Naive thymus-derived CD8-positive, alpha-beta T cell (primary cell): ENCODE results near the gene CUL3. TPM values are rescaled to one million over a fixed set of nuclear protein-coding genes. Genes with fewer than 3 reads are reported as not detected.
A peak's percentile ranks its signal among the peaks of the same experiment; 100 is the strongest.

Experiments used
- ATAC-seq, 2 donors: fragments of 150-1000 bp; cut with Tn5 transposase in 1 of 2; sonication (Bioruptor Pico), chemical (Tn5 transposase) in 1 of 2; 1 replicate in 1 of 2; 2 replicates in 1 of 2; pipeline ENCODE4 v1.10.0; 2021; ENCODE audit warnings: mild to moderate bottlenecking in 2 of 2, moderate library complexity in 2 of 2
- POLR2A ChIA-PET: fragments of 350-600 bp; sonication (Branson Sonifier 250); formaldehyde crosslinking; loops from one replicate; lab custom pipeline; 2021; ENCODE audit warnings: antibody characterized with exemption; lab: Charles Lee
- DNase-seq, 10 donors: peaks; one replicate each; pipeline versions ENCODE4 v3.0.0 to v3.0.0-alpha.2; 2020 to 2022
- H3K27ac Mint-ChIP-seq, 10 donors: one replicate each; pipeline ENCODE4 v1.8.0; 2020 to 2022; ENCODE audit warnings: mild to moderate bottlenecking in 10 of 10, mixed read lengths in 10 of 10, moderate library complexity in 4 of 10, inconsistent platforms in 1 of 10
- H3K27me3 Mint-ChIP-seq, 5 donors: one replicate each; pipeline ENCODE4 v1.8.0; 2021 to 2022; ENCODE audit warnings: mixed read lengths in 5 of 5
- H3K36me3 Mint-ChIP-seq, 3 donors: one replicate each; pipeline ENCODE4 v1.8.0; 2020 to 2022; ENCODE audit warnings: mixed read lengths in 3 of 3, mild to moderate bottlenecking in 2 of 3, inconsistent platforms in 1 of 3
- H3K4me1 Mint-ChIP-seq, 4 donors: one replicate each; pipeline ENCODE4 v1.8.0; 2021 to 2022; ENCODE audit warnings: mixed read lengths in 4 of 4
- H3K4me3 Mint-ChIP-seq, 10 donors: one replicate each; pipeline ENCODE4 v1.8.0; 2020 to 2022; ENCODE audit warnings: mild to moderate bottlenecking in 10 of 10, mixed read lengths in 10 of 10, moderate library complexity in 6 of 10, inconsistent platforms in 1 of 10
- H3K9me3 Mint-ChIP-seq, 9 donors: one replicate each; pipeline ENCODE4 v1.8.0; 2020 to 2022; ENCODE audit warnings: mixed read lengths in 9 of 9, mild to moderate bottlenecking in 3 of 9, inconsistent platforms in 1 of 9, moderate library complexity in 1 of 9
- polyA plus RNA-seq, 3 donors: library from polyadenylated mRNA; unstranded; fragments of 300-500 nt; fragmentation: Illumina TruSeq; gene quantifications; one replicate each; pipeline ENCODE4 v1.2.3, GENCODE V29; 2021
- total RNA-seq, 8 experiments: library from RNA in 2 of 8; stranded (reverse) in 2 of 8; gene quantifications; one replicate each; pipeline ENCODE4 v1.2.3 and lab custom pipeline; 2021 to 2026

Gene CUL3
- total and polyA plus RNA-seq, 5 experiments from 2014 or later, result 20.0 to 96.8 (median 57.0) TPM

DNA sequence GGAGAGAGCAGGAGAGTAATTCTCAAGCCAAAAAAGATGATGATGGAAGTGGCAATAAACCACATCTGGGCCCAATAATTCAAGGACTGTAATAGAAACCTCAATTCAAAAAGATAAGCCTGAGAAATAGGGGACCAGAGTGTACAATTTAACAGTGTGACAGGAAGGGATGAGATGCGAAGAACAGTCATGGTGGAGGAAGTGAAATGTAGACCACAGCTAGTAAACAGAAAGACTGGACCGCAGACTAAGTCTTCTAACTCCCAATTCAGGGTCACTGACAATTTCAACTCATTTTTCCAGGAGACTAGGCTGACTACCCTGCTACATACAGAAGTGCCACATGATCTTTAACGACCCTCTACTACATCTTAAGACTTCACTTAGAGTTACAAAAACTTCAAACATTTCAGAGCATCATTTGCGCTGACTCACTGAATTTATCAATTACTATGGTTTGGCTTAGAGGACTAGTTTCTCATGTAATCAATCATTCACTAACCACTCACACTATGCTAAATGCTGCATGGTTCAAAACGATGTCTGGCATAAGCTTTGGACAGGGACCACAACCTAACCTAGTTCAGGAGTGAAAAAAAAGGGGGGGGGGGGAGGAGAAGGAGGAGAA, 9.0 kb downstream of the CUL3 start:
- peaks cover 36 to 99% (median 85%) of the 10 kb centered on the region in 4 donors for H3K4me1 Mint-ChIP-seq
- H3K27me3 Mint-ChIP-seq, result no peaks in the 10 kb centered on the region
- no peak for DNase-seq
- H3K27ac Mint-ChIP-seq, result peak overlapping the region in 7 of 10 donors; percentile 8 to 71 (median 44)
- H3K9me3 Mint-ChIP-seq, result no peaks in the 10 kb centered on the region
- ATAC-seq, result peak in 1 of 2 donors; percentile 32
- peak overlapping the region; percentile 2 to 86 (median 76) for H3K4me3 Mint-ChIP-seq
- H3K36me3 Mint-ChIP-seq, result peaks cover 0 to 11% (median 0%) of the 10 kb centered on the region in 3 donors
- POLR2A ChIA-PET, result interaction anchor here (0.6 kb wide), 1 partner anchor 81 kb away, joined by 5 read pairs; no protein-coding TSS in a partner anchor

DNA sequence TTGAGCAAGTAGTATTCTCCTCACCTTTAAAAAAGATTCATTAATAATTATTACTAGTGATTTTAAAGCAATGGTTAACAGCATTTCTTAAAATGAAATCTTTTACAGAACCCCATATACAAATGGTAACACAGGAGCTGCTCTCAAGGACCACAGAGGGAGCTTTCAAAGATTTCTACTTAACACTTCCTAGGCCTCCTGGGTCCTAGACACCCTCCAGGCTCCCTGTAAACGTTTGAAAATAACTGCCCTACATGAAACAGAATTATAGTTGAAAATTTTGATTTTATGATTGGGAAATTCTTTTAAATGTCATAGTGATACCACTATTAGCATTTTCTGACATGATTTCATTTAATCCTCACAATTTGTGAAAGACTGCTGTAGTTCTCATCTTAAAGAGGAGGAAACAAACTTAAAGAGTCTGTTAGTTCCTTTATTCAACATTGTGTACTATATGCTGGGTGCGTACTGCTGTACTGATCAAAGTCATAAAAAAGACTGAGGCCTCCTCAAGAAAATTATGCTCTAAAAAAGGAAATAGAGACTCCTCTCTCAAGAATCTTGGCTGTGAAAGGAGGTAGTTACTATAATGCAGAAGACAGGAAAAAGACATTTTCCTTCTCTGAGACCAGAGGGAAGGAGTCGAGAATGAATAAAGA, 10.6 kb downstream of the CUL3 start:
- ATAC-seq (peak; percentile 63 to 80), DNase-seq (peak in 1 of 10 donors; percentile 13)
- Mint-ChIP-seq H3K36me3 (peaks cover 0 to 7% (median 0%) of the 10 kb centered on the region in 3 donors), H3K4me1 (peaks cover 37 to 99% (median 81%) of the 10 kb centered on the region in 4 donors), H3K9me3 (no peaks in the 10 kb centered on the region), H3K27ac (peak overlapping the region in 9 of 10 donors; percentile 22 to 79 (median 53)), H3K4me3 (peak overlapping the region; percentile 53 to 86 (median 76)), H3K27me3 (no peaks in the 10 kb centered on the region)
- POLR2A ChIA-PET, result interaction anchor here (1.6 kb wide), 1 partner anchor 10 kb away, joined by 5 read pairs; the partner anchor contains the start of gene CUL3

DNA sequence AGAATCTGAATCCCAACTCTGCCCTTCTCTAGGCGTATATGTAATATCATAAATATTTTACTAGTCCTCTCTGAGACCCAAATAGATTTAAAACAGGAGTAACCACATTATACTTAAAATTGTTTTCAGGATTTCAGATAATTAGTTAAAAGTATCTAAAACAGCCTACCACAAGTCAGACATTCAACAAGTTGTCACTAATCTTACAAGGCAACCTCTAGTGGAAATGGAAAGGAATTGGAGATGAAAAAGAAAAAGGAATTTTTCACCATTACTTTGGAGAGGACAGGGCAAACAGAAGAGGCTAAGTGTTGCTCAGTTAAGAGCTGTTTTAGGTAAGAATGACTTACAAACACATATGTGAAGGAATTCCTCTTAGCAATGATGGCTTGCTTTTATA, 11.4 kb downstream of the CUL3 start:
- POLR2A ChIA-PET, result interaction anchor here (1.6 kb wide), 1 partner anchor 11 kb away, joined by 5 read pairs; the partner anchor contains the start of gene CUL3
- no peak for ATAC-seq

DNA sequence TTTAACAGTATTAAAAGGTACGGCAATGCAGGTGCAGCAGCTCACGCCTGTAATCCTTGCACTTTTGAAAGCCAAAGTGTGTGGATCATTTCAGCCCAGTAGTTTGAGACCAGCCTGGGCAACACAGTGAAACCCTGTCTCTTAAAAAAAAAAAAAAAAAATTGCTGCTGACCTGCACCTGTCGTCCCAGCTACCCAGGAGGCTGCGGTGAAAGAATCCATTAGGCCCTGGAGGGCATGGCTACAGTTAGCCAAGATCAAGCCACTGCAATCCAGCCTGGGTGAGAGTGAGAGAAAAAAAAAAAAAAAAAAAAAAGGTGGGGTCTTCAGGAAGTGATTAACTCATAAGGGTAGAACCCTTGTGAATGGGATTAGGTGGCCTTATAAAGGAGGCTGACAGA, 12.8 kb downstream of the CUL3 start:
- H3K4me3 Mint-ChIP-seq, result peak overlapping the region in 8 of 10 donors; percentile 21 to 69 (median 57)

More for the DNA sequence above, 11.4 kb downstream of the CUL3 start:
- Mint-ChIP-seq H3K27ac (peak overlapping the region in 3 of 10 donors; percentile 23 to 75 (median 44)), H3K4me3 (peak overlapping the region; percentile 52 to 86 (median 69)), H3K4me1 (peaks cover 34 to 99% (median 76%) of the 10 kb centered on the region in 4 donors), H3K9me3 (no peaks in the 10 kb centered on the region), H3K27me3 (no peaks in the 10 kb centered on the region), H3K36me3 (peaks cover 0 to 7% (median 0%) of the 10 kb centered on the region in 3 donors)
- no peak for DNase-seq

DNA sequence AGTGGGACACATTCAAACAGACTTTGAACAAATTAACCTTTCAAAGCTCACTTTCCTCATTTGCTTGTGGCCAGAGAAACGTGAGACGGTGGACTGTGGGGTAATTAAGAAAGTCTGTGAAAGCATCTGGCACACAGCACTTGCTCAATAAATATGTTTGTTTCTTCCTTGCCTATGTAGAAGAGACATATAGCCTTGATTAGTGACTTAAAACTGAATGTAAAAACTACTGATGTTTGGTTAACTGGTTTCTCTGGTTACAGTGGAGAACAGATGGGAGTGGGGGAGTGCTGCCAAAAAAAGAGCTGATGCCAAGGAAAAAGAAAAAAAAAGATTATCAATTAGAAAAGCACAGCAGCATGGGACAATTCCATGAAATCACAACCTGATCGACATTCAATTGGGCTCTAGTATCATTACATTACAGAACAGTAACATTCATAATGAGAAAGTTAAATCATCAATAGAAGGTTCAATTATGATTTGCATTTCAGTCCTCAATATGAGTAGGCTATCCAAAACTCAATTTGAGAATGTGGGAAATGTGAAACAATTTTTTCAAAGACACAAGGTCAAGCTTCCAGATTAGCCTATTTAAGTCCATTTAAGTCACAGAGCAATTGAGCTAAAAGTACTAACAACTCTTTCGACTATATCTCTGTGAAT, 14.7 kb downstream of the CUL3 start:
- POLR2A ChIA-PET, result no interaction called here
- Mint-ChIP-seq H3K27ac (peak overlapping the region in 2 of 10 donors; percentile 8 to 17), H3K4me1 (peaks cover 35 to 76% (median 72%) of the 10 kb centered on the region in 4 donors), H3K27me3 (no peaks in the 10 kb centered on the region), H3K36me3 (peaks cover 7 to 32% (median 18%) of the 10 kb centered on the region in 3 donors), H3K4me3 (peak overlapping the region in 9 of 10 donors; percentile 22 to 66 (median 51)), H3K9me3 (peaks cover 0 to 7% (median 4%) of the 10 kb centered on the region in 9 donors)
- no peak for DNase-seq
- no peak for ATAC-seq

More for the DNA sequence above, 12.8 kb downstream of the CUL3 start:
- H3K36me3 Mint-ChIP-seq, result peaks cover 4 to 15% (median 7%) of the 10 kb centered on the region in 3 donors
- ATAC-seq (no peak), DNase-seq (no peak)
- peaks cover 0 to 7% (median 4%) of the 10 kb centered on the region in 9 donors for H3K9me3 Mint-ChIP-seq
- H3K27ac Mint-ChIP-seq, result peak overlapping the region in 1 of 10 donors; percentile 29
- POLR2A ChIA-PET, result interaction anchor here (0.6 kb wide), 1 partner anchor 15 kb away, joined by 4 read pairs; no protein-coding TSS in a partner anchor
- no peaks in the 10 kb centered on the region for H3K27me3 Mint-ChIP-seq
- peaks cover 38 to 95% (median 76%) of the 10 kb centered on the region in 4 donors for H3K4me1 Mint-ChIP-seq

DNA sequence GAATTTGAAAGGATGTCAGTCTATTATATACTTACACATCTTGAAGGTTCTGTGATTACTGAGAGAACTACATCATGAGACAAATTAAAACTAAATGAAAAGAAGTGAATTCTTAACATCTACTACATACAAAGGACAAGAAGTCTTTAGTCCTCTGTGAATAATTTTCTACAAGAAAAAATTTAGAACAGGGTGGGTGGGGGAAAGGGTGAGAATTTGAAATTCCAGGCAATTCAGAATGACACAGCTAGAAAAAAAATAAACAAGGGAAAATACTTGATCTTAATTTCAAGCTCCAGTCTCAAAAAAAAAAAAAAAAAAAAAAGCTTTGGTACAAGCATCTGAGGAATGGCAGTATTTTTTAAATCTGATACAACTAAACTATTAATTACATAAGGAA, 15.5 kb downstream of the CUL3 start:
- Mint-ChIP-seq H3K27ac (peak overlapping the region in 2 of 10 donors; percentile 17 to 39), H3K27me3 (no peaks in the 10 kb centered on the region), H3K36me3 (peaks cover 7 to 36% (median 22%) of the 10 kb centered on the region in 3 donors), H3K4me3 (peak overlapping the region in 6 of 10 donors; percentile 3 to 57 (median 23)), H3K4me1 (peaks cover 32 to 75% (median 69%) of the 10 kb centered on the region in 4 donors), H3K9me3 (peaks cover 0 to 7% (median 4%) of the 10 kb centered on the region in 9 donors)
- DNase-seq, result no peak
- no peak for ATAC-seq
- POLR2A ChIA-PET, result no interaction called here

DNA sequence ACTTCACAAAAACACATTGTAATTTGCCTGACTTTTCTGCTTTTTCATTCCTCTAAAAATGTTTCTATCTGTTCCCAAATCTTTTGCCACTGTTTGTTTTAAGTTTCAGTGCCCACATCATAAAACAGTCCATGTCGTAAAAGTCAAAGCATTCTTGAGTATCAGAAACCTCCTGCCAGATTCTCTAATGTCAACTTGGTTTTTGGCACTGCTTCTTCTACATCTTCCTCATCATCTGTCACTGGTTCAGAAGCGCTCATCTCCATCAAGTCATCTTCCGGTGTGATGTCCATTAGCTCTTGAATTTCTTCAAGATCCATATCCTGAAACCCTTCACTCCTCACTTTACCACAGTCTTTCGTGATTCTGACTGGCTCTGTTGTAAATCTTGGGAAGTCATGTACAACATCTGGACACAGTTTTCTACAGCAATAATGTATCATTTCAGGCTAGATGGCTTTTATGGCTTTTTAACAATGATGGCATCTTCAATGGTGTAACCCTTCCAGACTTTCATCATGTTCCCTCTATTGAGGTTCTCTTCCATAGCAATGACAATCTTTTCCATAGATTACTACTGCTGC, 19.6 kb downstream of the CUL3 start:
- no peak for DNase-seq
- Mint-ChIP-seq H3K4me1 (peaks cover 29 to 66% (median 46%) of the 10 kb centered on the region in 4 donors), H3K36me3 (peaks cover 7 to 29% (median 22%) of the 10 kb centered on the region in 3 donors), H3K9me3 (peaks cover 0 to 7% (median 4%) of the 10 kb centered on the region in 9 donors), H3K27me3 (no peaks in the 10 kb centered on the region), H3K27ac (peak overlapping the region in 3 of 10 donors; percentile 23 to 42 (median 24)), H3K4me3 (peak overlapping the region in 6 of 10 donors; percentile 3 to 48 (median 16))
- POLR2A ChIA-PET, result no interaction called here
- no peak for ATAC-seq

DNA sequence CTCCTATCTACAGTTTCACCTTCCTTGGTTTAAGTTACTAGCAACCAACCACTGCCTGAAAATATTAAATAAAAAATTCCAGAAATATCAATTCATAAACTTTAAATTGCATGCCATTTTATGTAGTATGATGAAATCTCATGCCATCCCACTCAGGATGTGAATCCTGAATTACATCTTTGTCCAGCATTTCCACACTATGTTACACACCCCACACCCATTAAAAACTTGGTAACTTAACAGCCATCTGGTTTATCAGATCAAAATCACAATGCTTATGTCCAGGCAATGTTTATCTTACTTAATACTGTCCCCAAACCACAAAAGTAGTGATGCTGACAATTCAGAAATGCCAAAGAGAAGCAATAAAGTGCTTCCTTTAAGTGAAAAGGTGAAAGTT, 21.6 kb downstream of the CUL3 start:
- peak overlapping the region in 1 of 10 donors; percentile 24 for H3K27ac Mint-ChIP-seq

DNA sequence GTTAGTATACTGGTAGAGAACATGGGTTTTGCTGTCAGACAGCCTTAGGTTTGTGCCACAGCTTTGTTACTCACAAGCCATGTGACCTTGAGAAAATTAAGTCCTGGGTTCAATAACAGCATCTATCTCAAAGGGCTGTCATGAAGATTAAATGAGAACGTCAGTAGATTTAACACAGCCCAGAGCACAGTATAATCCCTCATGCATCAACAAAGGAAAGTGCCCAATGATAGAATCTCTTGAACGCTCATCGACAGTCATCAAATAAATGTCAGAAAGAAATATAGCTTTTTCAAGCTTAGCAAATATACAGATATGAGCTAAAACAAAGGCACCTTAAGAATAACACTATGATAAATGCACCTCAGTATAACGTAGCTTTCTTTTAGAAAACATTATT, 22.3 kb downstream of the CUL3 start:
- Mint-ChIP-seq H3K4me3 (peak overlapping the region in 2 of 10 donors; percentile 29 to 38), H3K4me1 (peaks cover 11 to 60% (median 44%) of the 10 kb centered on the region in 4 donors), H3K9me3 (peaks cover 0 to 4% (median 3%) of the 10 kb centered on the region in 9 donors), H3K27me3 (no peaks in the 10 kb centered on the region), H3K36me3 (peaks cover 3 to 32% (median 20%) of the 10 kb centered on the region in 3 donors), H3K27ac (no peak overlapping the region)
- ATAC-seq, result no peak
- POLR2A ChIA-PET, result interaction anchor here (1.3 kb wide), 1 partner anchor 23 kb away, joined by 3 read pairs; the partner anchor contains the start of gene CUL3
- no peak for DNase-seq

More for the DNA sequence above, 21.6 kb downstream of the CUL3 start:
- peak overlapping the region in 5 of 10 donors; percentile 8 to 57 (median 38) for H3K4me3 Mint-ChIP-seq
- no peaks in the 10 kb centered on the region for H3K27me3 Mint-ChIP-seq
- ATAC-seq (no peak), DNase-seq (no peak)
- peaks cover 0 to 7% (median 4%) of the 10 kb centered on the region in 9 donors for H3K9me3 Mint-ChIP-seq
- peaks cover 10 to 58% (median 41%) of the 10 kb centered on the region in 4 donors for H3K4me1 Mint-ChIP-seq
- POLR2A ChIA-PET, result no interaction called here
- peaks cover 7 to 30% (median 22%) of the 10 kb centered on the region in 3 donors for H3K36me3 Mint-ChIP-seq

DNA sequence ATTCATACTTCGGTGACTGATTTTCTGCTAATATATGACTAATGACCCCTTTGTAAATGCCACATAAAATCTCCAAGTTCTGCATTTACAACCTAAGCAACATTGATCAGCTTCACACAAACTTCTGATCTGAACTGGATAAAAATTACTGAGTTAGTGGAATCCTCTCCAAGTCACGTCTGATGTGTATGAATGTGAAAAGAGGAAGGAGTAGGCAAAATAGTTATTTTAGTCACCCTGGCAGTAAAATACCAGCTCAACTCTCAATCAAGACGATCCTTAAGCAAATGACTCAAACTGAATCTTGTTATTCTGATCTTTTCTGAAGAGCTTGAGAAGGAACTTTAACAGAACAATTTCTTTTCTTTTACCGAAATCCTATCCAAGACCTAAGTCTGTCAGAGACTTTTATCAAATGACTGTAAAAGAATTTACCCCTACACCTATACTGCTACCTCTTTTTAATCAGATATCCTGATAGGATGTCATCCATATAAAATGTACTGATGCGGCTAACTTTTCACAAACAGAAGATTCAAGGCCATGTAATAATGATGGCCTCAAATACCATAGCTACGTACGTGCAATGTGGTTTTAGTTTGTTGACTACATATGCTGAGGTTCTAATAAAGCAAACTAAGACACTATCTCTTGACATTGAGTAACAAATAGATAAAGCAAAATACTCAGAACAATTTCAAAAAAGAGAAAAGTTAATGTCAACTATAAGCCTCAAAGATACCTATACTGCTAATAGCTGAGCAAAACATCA, 23.7 kb downstream of the CUL3 start:
- Mint-ChIP-seq H3K4me1 (peaks cover 11 to 54% (median 42%) of the 10 kb centered on the region in 4 donors), H3K27ac (no peak overlapping the region), H3K27me3 (no peaks in the 10 kb centered on the region), H3K9me3 (no peaks in the 10 kb centered on the region), H3K4me3 (peak overlapping the region in 2 of 10 donors; percentile 1 to 2), H3K36me3 (peaks cover 0 to 23% (median 10%) of the 10 kb centered on the region in 3 donors)
- POLR2A ChIA-PET, result interaction anchor here (1.2 to 1.3 kb wide), 2 partner anchors 18 to 24 kb away, joined by 3 read pairs; partner anchors contain the start of gene CUL3
- ATAC-seq (no peak), DNase-seq (no peak)

DNA sequence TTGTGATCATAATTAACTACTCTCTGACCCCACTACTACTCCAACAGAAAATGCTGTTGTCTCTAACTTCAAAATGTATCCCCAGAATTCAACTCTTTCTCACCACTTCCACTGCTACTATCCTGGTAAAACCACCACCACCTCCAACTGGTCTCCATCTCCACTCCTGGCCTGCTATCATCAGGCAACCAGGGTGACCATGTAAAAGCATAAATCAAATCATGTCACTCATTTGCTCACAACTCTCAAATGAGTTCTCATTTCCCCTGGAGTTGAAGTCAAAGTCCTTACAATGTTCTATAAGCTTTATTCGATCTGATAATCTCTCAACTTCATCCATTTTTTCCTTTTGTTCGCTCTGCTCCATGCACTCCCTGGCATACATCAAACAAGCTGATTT, 24.6 kb downstream of the CUL3 start:
- Mint-ChIP-seq H3K4me3 (no peak overlapping the region), H3K27me3 (no peaks in the 10 kb centered on the region), H3K9me3 (no peaks in the 10 kb centered on the region), H3K4me1 (peaks cover 20 to 53% (median 41%) of the 10 kb centered on the region in 4 donors), H3K27ac (no peak overlapping the region), H3K36me3 (peaks cover 0 to 25% (median 7%) of the 10 kb centered on the region in 3 donors)
- POLR2A ChIA-PET, result no interaction called here
- DNase-seq (no peak), ATAC-seq (no peak)
